Uterus (tissue), 2 donors: ENCODE measurements around the gene GNB1.
A peak's percentile ranks its signal among the peaks of the same experiment; 100 is the strongest.

ENCODE experiments used
- POLR2A ChIP-seq, 2 donors: fragments of 450-650 bp; IDR thresholded peaks; one replicate each; pipeline ENCODE4 v1.6.1; 2016; ENCODE audit warnings: antibody characterized with exemption in 2 of 2, mild to moderate bottlenecking in 1 of 2, moderate library complexity in 1 of 2
- TF ChIP-seq, protein P1 (sequence below), 4 experiments: fragments of 200-600 bp in 2 of 4; fragments of 450-650 bp in 2 of 4; sonication (generic) in 2 of 4; IDR thresholded peaks; one replicate each; pipeline ENCODE4 v1.5.1; 2016 to 2019; ENCODE audit warnings: antibody characterized with exemption in 4 of 4, mild to moderate bottlenecking in 2 of 4, moderate library complexity in 1 of 4

DNA sequence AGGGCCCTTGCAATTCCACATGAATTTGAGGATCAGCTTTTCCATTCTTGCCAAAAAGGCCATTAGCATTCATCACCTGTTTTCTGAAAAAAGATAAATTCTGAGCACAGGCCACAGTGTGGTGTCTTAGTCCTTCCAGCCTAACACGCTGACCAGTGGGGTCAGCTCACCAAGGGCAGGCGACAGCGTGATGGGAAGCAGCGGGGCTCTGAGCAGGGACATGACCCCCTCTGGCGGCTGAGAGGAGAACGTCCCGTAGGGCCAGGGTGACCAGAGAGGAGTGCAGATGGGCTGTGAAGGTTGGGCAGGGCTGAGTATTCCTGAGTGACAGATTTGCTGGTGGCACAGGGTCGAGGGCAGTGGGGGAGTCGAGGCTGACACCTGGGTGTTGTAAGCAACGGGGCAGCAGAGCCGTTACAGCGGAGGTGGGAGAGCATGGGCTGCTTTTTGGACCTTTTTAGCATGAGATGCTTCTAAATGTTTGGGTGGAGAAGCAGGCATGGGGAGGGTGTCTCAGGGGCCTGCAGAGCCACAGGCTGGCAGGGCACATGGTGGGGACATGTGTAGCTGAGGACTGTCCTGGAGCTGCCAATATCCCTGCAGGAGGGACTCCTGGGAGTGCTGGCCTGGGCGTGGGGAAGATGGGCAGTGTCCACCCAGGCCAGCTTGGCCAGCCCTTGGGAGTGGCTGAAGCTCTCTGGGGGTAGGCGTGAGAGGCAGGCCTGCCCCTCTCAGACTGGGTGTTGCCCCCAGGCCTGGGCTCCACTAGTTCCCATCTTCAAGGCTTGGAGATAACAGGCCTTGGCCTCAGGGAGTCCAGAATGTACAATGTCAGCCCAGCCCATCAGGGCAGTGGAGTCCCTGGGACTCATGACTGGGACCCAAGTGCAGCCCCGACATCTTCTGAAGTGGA lies 15.6 kb upstream of the GNB1 start:
- no peak for TF ChIP-seq POLR2A (IDR thresholded peaks at IDR 0.05)
- TF ChIP-seq, protein P1, sequence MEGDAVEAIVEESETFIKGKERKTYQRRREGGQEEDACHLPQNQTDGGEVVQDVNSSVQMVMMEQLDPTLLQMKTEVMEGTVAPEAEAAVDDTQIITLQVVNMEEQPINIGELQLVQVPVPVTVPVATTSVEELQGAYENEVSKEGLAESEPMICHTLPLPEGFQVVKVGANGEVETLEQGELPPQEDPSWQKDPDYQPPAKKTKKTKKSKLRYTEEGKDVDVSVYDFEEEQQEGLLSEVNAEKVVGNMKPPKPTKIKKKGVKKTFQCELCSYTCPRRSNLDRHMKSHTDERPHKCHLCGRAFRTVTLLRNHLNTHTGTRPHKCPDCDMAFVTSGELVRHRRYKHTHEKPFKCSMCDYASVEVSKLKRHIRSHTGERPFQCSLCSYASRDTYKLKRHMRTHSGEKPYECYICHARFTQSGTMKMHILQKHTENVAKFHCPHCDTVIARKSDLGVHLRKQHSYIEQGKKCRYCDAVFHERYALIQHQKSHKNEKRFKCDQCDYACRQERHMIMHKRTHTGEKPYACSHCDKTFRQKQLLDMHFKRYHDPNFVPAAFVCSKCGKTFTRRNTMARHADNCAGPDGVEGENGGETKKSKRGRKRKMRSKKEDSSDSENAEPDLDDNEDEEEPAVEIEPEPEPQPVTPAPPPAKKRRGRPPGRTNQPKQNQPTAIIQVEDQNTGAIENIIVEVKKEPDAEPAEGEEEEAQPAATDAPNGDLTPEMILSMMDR (IDR thresholded peaks at IDR 0.05) = peak; percentile 79 to 95 (median 90)
